Right lobe of liver (tissue), 6 donors: ENCODE data around the gene DIAPH2. TPM values are rescaled to one million over a fixed set of nuclear protein-coding genes. Genes with fewer than 3 reads are reported as not detected.
A peak's percentile ranks its signal among the peaks of the same experiment; 100 is the strongest.

ENCODE experiments used
- ATAC-seq, 4 donors: fragments of 200-7000 bp; cut with Tn5 transposase; one replicate each; pipeline ENCODE4 v1.9.1; 2020; ENCODE audit warnings: mild to moderate bottlenecking in 4 of 4, moderate library complexity in 4 of 4
- DNase-seq, 3 donors: peaks; one replicate each; pipeline ENCODE4 v3.0.0-alpha.2; 2020
- H3K27ac ChIP-seq, 3 donors: fragments of 200-600 bp; one replicate each; pipeline ENCODE4 v1.8.0; 2022
- H3K27me3 ChIP-seq, 2 donors: fragments of 200-600 bp; one replicate each; pipeline ENCODE4 v1.8.0; 2022
- H3K36me3 ChIP-seq, 4 donors: fragments of 200-600 bp; sonication (generic) in 1 of 4; one replicate each; pipeline versions ENCODE4 v1.5.1 to v1.8.0; 2017 to 2022; ENCODE audit warnings: control low read depth in 1 of 4
- H3K4me1 ChIP-seq, 4 donors: fragments of 200-600 bp; sonication (generic) in 1 of 4; one replicate each; pipeline versions ENCODE4 v1.5.1 to v1.8.0; 2017 to 2022; ENCODE audit warnings: control low read depth in 1 of 4
- H3K4me3 ChIP-seq, 3 donors: fragments of 200-600 bp; one replicate each; pipeline ENCODE4 v1.8.0; 2022
- H3K9me3 ChIP-seq, 4 donors: fragments of 200-600 bp; sonication (generic) in 1 of 4; one replicate each; pipeline versions ENCODE4 v1.5.1 to v1.8.0; 2017 to 2022; ENCODE audit warnings: control low read depth in 1 of 4
- POLR2A ChIP-seq: fragments of 450-650 bp; IDR thresholded peaks from one replicate; pipeline ENCODE4 v1.6.1; 2017; ENCODE audit warnings: antibody characterized with exemption, mild to moderate bottlenecking
- WGBS: methylation state at CpG from one replicate; pipeline ENCODE4 v1.1.6; 2018; ENCODE audit warnings: low coverage, low lambda C conversion rate; ENCODE audit not compliant: insufficient coverage; ENCODE audit errors: missing lambda C conversion rate; 5-methylcytosine and 5-hydroxymethylcytosine counted together
- intact Hi-C, 2 donors: fragments of 100-400 bp; cut with DNase I; formaldehyde crosslinking; loops; one replicate each; pipeline versions ENCODE4 v1.11.2 to v1.14.1; 2022
- total RNA-seq, 6 experiments: library from RNA; depleted of rRNA in 2 of 6; stranded (reverse); fragments of >200 nt in 2 of 6; fragmentation: NEBNext Ultra II Directional in 3 of 6; extraction: Animal tissue kit (Norgen Biotek cat#: 25700) in 3 of 6; gene quantifications; one replicate each; pipeline versions ENCODE4 v1.1.0 to v1.2.4, GENCODE V29; 2016 to 2023
- TF ChIP-seq, protein P1 (sequence below), 4 donors: fragments of 200-600 bp in 3 of 4; fragments of 450-650 bp in 1 of 4; IDR thresholded peaks; one replicate each; pipeline versions ENCODE4 v1.5.1 to v1.8.0; 2016 to 2022; ENCODE audit warnings: antibody characterized with exemption in 4 of 4, mild to moderate bottlenecking in 2 of 4
- donor health status: DM: no; HTN: yes; CAD: no.
- donor health status: DM: no; HTN: no; CAD: no.
- donor health status: DM: no; HTN: no; CAD: no.
- donor health status: DM: no; HTN: yes; CAD: no.
- donor health status: DM: no; HTN: yes; CAD: no.

Gene DIAPH2
- total RNA-seq, 6 experiments from 2014 or later, result 10.6 to 20.0 (median 16.4) TPM

DNA sequence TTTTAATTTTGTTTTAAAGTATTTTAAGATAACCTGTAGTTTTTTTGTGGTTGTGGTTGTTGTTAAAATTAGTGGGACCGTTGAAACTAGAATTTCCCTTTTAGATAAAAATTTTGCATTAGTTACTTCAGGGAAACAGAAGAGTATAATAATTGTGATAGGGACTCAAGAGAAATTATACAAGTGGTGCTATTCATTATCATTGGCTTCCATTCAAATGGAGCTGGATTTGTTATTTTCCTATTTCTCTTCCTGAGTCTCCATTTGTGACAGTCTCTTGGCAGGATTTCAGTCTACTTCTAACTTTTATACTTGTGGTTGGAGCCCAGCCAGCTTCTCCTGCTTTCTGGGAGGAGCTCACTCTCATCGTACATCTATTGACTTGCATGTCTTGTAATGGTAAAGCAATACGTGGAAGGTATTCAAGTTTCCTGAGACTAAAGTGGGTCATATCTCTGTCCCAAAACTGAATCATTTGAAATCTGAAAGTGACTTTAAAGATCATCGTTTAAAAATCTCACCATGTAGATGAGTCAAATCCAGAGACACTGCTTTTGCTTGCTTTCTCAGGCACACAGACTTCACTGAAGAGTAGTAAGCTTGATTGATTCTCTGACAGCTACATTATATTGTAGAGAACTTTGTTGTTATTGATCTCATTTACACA lies 354.9 kb downstream of the DIAPH2 start:
- no peak overlapping the region for H3K4me3 ChIP-seq
- H3K4me1 ChIP-seq, result no peaks in the 10 kb centered on the region
- DNase-seq (peak in 1 of 3 donors; percentile 31), ATAC-seq (no peak)
- 50% methylated on average over 4 of the region's 4 CpGs for WGBS
- H3K9me3 ChIP-seq, result no peaks in the 10 kb centered on the region
- intact Hi-C loops, result no loop called here
- TF ChIP-seq, protein P1, sequence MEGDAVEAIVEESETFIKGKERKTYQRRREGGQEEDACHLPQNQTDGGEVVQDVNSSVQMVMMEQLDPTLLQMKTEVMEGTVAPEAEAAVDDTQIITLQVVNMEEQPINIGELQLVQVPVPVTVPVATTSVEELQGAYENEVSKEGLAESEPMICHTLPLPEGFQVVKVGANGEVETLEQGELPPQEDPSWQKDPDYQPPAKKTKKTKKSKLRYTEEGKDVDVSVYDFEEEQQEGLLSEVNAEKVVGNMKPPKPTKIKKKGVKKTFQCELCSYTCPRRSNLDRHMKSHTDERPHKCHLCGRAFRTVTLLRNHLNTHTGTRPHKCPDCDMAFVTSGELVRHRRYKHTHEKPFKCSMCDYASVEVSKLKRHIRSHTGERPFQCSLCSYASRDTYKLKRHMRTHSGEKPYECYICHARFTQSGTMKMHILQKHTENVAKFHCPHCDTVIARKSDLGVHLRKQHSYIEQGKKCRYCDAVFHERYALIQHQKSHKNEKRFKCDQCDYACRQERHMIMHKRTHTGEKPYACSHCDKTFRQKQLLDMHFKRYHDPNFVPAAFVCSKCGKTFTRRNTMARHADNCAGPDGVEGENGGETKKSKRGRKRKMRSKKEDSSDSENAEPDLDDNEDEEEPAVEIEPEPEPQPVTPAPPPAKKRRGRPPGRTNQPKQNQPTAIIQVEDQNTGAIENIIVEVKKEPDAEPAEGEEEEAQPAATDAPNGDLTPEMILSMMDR (IDR thresholded peaks at IDR 0.05), result no peak
- no peak for TF ChIP-seq POLR2A
- no peaks in the 10 kb centered on the region for H3K27me3 ChIP-seq
- no peaks in the 10 kb centered on the region for H3K36me3 ChIP-seq
- H3K27ac ChIP-seq, result no peak overlapping the region

DNA sequence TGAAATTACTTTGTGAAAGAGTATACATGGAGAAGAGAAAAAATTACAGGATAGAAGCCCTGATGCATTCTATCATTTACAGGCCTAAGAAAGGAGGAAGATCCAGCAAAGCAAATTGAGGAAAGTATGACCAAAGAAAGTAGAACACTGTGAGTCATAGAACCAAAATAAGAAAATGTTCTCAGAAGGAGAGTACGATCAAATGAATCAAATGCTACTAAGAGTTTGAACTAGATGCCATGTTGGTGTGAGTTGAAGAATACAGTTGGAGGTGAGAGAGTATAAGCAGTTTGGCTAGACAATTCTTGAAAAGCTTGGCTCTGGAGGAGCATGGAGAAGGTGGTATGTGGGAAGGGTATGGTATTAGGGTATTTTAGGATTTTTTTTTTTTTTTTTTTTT lies 360.8 kb downstream of the DIAPH2 start:
- DNase-seq (no peak), ATAC-seq (no peak)
- no peak for TF ChIP-seq POLR2A
- no peaks in the 10 kb centered on the region for H3K9me3 ChIP-seq
- H3K27me3 ChIP-seq, result no peaks in the 10 kb centered on the region
- no peak overlapping the region for H3K27ac ChIP-seq
- no peaks in the 10 kb centered on the region for H3K36me3 ChIP-seq
- WGBS, result 70% methylated on average over 1 of the region's 1 CpG
- intact Hi-C loops, result no loop called here
- no peak overlapping the region for H3K4me3 ChIP-seq
- no peaks in the 10 kb centered on the region for H3K4me1 ChIP-seq

DNA sequence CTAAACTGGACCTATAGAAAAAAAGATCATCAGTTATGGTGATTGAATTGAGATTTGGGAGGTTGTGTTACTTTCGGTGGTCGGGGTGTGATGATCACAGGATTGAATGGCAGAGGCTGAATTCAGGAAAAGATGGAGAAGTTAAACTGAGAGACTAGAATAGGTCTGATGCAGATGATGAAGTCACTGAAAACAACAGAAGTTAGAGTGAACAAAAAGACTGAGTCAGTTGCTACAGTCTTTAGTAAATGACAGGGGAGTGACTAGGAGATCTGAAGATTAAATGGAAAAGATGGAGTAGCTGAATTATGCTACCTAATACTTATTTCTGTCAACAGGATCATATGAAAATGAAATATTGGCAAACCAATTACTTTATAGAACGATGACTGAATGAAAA lies 362.2 kb downstream of the DIAPH2 start:
- no peaks in the 10 kb centered on the region for H3K9me3 ChIP-seq
- no peak for TF ChIP-seq POLR2A
- TF ChIP-seq, protein P1 (IDR thresholded peaks at IDR 0.05), result no peak
- intact Hi-C loops, result no loop called here
- no peak overlapping the region for H3K27ac ChIP-seq
- H3K27me3 ChIP-seq, result no peaks in the 10 kb centered on the region
- H3K4me1 ChIP-seq, result no peaks in the 10 kb centered on the region
- 81% methylated on average over 3 of the region's 3 CpGs for WGBS
- DNase-seq (no peak), ATAC-seq (no peak)
- no peaks in the 10 kb centered on the region for H3K36me3 ChIP-seq
- H3K4me3 ChIP-seq, result no peak overlapping the region

DNA sequence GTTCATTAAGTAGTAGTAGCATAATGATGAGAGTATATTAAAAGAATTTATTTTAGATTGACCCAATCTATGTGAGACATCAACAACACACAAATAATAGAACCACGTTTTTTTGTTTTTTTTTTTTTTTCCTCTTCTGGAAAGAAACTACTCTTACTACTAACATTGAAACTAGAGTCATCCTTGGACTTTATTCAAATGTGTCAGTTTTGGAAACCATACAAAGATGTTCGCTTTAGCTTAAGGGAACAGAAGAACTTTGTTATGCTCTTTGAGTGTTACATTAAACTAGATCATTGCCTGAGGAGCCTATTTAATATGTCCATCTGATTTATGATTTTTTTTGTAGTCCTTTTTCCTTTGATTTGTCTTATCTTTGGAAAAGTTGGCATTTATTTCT lies 365.8 kb downstream of the DIAPH2 start:
- H3K4me1 ChIP-seq, result no peaks in the 10 kb centered on the region
- H3K9me3 ChIP-seq, result no peaks in the 10 kb centered on the region
- no peak overlapping the region for H3K27ac ChIP-seq
- DNase-seq (no peak), ATAC-seq (no peak)
- TF ChIP-seq, protein P1 (IDR thresholded peaks at IDR 0.05), result no peak
- no peak for TF ChIP-seq POLR2A
- WGBS, result 34% methylated on average over 2 of the region's 2 CpGs
- H3K27me3 ChIP-seq, result no peaks in the 10 kb centered on the region
- no peak overlapping the region for H3K4me3 ChIP-seq
- no peaks in the 10 kb centered on the region for H3K36me3 ChIP-seq
- intact Hi-C loops, result no loop called here

DNA sequence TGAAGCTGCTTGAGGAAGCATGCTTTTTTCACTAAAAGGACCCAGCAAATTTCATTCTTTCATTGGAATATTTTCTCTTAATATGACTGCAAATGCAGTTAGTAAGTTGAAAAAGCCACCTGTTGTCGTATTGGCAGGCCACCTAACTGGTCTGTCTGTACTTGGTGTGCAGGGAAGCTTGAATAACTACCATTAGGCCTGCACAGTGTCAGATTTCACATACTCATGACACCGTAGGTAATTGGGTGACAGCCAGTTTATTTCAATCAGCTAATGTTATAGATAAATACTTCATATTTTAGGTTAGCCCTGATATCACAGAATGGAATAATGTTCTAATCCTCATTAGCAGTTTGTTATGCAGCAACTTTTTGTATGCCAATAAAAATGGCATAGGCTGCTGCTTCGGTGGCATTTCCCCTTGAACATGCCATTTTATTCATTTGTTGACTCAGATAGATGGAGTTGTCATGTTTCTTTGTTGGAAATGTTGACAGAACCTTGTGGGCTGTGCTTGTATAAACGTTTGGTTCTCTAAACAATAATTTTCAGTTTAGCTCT lies 372.8 kb downstream of the DIAPH2 start:
- no peak for ATAC-seq
- no peaks in the 10 kb centered on the region for H3K27me3 ChIP-seq
- no peaks in the 10 kb centered on the region for H3K36me3 ChIP-seq
- WGBS, result 44% methylated on average over 4 of the region's 4 CpGs
- TF ChIP-seq POLR2A, result no peak
- TF ChIP-seq, protein P1 (IDR thresholded peaks at IDR 0.05), result no peak
- no peaks in the 10 kb centered on the region for H3K4me1 ChIP-seq
- DNase-seq, result no peak
- intact Hi-C loops, result no loop called here
- no peak overlapping the region for H3K27ac ChIP-seq
- H3K4me3 ChIP-seq, result no peak overlapping the region
- no peaks in the 10 kb centered on the region for H3K9me3 ChIP-seq
